Astrocyte (in vitro differentiated cells and primary cell): ENCODE results near the gene MCF2L. TPM values are rescaled to one million over a fixed set of nuclear protein-coding genes. Genes with fewer than 3 reads are reported as not detected.

Source experiments
- DNase-seq: peaks from one replicate; pipeline ENCODE4 v3.0.0-alpha.2; 2010; ENCODE audit warnings: low read depth
- FAIRE-seq: peaks from 2 replicates; lab custom pipeline; 2011; peaks lifted over from hg19 to GRCh38; lab: Jason Lieb, UNC
- H2AFZ ChIP-seq: 2 replicates; pipeline ENCODE4 v1.6.0; 2012; ENCODE audit warnings: low read depth, low read length, inconsistent platforms
- H3K27ac ChIP-seq: 2 replicates; pipeline ENCODE4 v1.5.1; 2011; ENCODE audit warnings: low read depth, low read length, inconsistent platforms
- H3K27me3 ChIP-seq: 2 replicates; pipeline ENCODE4 v1.6.0; 2011; ENCODE audit warnings: low read length, inconsistent platforms; ENCODE audit not compliant: insufficient read depth
- H3K36me3 ChIP-seq: 2 replicates; pipeline ENCODE4 v1.5.1; 2011; ENCODE audit warnings: low read length, inconsistent platforms; ENCODE audit not compliant: insufficient read depth
- H3K4me1 ChIP-seq: 2 replicates; pipeline ENCODE4 v1.5.1; 2011; ENCODE audit warnings: low read length, inconsistent platforms; ENCODE audit not compliant: insufficient read depth
- H3K4me2 ChIP-seq: 2 replicates; pipeline ENCODE4 v1.6.0; 2012; ENCODE audit warnings: low read length, inconsistent platforms
- H3K4me3 ChIP-seq: 2 replicates; pipeline ENCODE4 v1.5.1; 2011; ENCODE audit warnings: low read depth, mild to moderate bottlenecking, low read length, inconsistent platforms; ENCODE audit not compliant: insufficient read depth
- H3K79me2 ChIP-seq: 2 replicates; pipeline ENCODE4 v1.6.0; 2012; ENCODE audit warnings: mild to moderate bottlenecking, low read length, inconsistent platforms; ENCODE audit not compliant: insufficient read depth
- H3K9ac ChIP-seq: 2 replicates; pipeline ENCODE4 v1.6.0; 2012; ENCODE audit warnings: mild to moderate bottlenecking, low read length, inconsistent platforms
- H3K9me3 ChIP-seq: 2 replicates; pipeline ENCODE4 v1.5.1; 2012; ENCODE audit warnings: low read depth, mild to moderate bottlenecking, low read length, inconsistent platforms; ENCODE audit not compliant: insufficient read depth
- H4K20me1 ChIP-seq: 2 replicates; pipeline ENCODE4 v1.6.0; 2012; ENCODE audit warnings: low read length, inconsistent platforms; ENCODE audit not compliant: insufficient read depth
- H3K27ac Mint-ChIP-seq: one replicate; pipeline ENCODE4 v1.8.0; 2021; ENCODE audit warnings: mild to moderate bottlenecking, mixed read lengths; ENCODE audit not compliant: unreplicated experiment
- H3K27me3 Mint-ChIP-seq: one replicate; pipeline ENCODE4 v1.8.0; 2021; ENCODE audit warnings: low read depth, mixed read lengths; ENCODE audit not compliant: unreplicated experiment
- H3K36me3 Mint-ChIP-seq: one replicate; pipeline ENCODE4 v1.8.0; 2021; ENCODE audit warnings: low read depth, mixed read lengths; ENCODE audit not compliant: unreplicated experiment
- H3K4me1 Mint-ChIP-seq: one replicate; pipeline ENCODE4 v1.8.0; 2021; ENCODE audit warnings: low read depth, mixed read lengths; ENCODE audit not compliant: unreplicated experiment
- H3K4me3 Mint-ChIP-seq: one replicate; pipeline ENCODE4 v1.8.0; 2021; ENCODE audit warnings: mild to moderate bottlenecking, moderate library complexity, mixed read lengths; ENCODE audit not compliant: unreplicated experiment
- H3K9me3 Mint-ChIP-seq: one replicate; pipeline ENCODE4 v1.8.0; 2021; ENCODE audit warnings: mild to moderate bottlenecking, mixed read lengths; ENCODE audit not compliant: unreplicated experiment
- CTCF ChIP-seq: IDR thresholded peaks from 2 replicates; pipeline ENCODE4 v1.5.1; 2011; ENCODE audit warnings: low read depth, mild to moderate bottlenecking, inconsistent platforms, low read length, moderate library complexity; ENCODE audit not compliant: insufficient read depth
- EZH2 ChIP-seq: IDR thresholded peaks from 2 replicates; pipeline ENCODE4 v1.6.1; 2012; ENCODE audit warnings: mild to moderate bottlenecking, low read length, inconsistent platforms; ENCODE audit not compliant: insufficient read depth
- total RNA-seq: library from RNA; stranded (reverse); gene quantifications from 2 replicates; pipeline ENCODE4 v1.2.1, GENCODE V29; 2021

Gene MCF2L
- total RNA-seq, 1 donor from 2014 or later, result 3.4 TPM

GRCh38 chr13:113116871-113117271, 147.9 kb downstream of the MCF2L start:
- no peaks in the 10 kb centered on the region for H3K4me1 ChIP-seq
- no peak overlapping the region for H3K27ac Mint-ChIP-seq
- peaks cover 51% of the 10 kb centered on the region for H3K27me3 Mint-ChIP-seq
- no peak overlapping the region for H2AFZ ChIP-seq
- no peak for TF ChIP-seq CTCF
- no peak for TF ChIP-seq EZH2
- no peak overlapping the region for H3K4me3 ChIP-seq
- peaks cover 11% of the 10 kb centered on the region for H3K27me3 ChIP-seq
- no peak overlapping the region for H3K4me3 Mint-ChIP-seq
- no peak overlapping the region for H3K4me2 ChIP-seq
- H3K9me3 Mint-ChIP-seq, result no peaks in the 10 kb centered on the region
- H3K9me3 ChIP-seq, result no peaks in the 10 kb centered on the region
- H4K20me1 ChIP-seq, result no peaks in the 10 kb centered on the region
- no peaks in the 10 kb centered on the region for H3K36me3 Mint-ChIP-seq
- H3K4me1 Mint-ChIP-seq, result peaks cover 3% of the 10 kb centered on the region
- DNase-seq (no peak), FAIRE-seq (no peak)
- H3K27ac ChIP-seq, result no peak overlapping the region
- H3K9ac ChIP-seq, result no peak overlapping the region
- H3K36me3 ChIP-seq, result no peaks in the 10 kb centered on the region
- H3K79me2 ChIP-seq, result no peaks in the 10 kb centered on the region

GRCh38 chr13:113117335-113117872, 148.4 kb downstream of the MCF2L start:
- H3K27me3 Mint-ChIP-seq, result peaks cover 53% of the 10 kb centered on the region
- H3K4me1 Mint-ChIP-seq, result peaks cover 3% of the 10 kb centered on the region
- DNase-seq (no peak), FAIRE-seq (no peak)
- H3K79me2 ChIP-seq, result no peaks in the 10 kb centered on the region
- no peak overlapping the region for H2AFZ ChIP-seq
- H3K36me3 Mint-ChIP-seq, result no peaks in the 10 kb centered on the region
- H4K20me1 ChIP-seq, result no peaks in the 10 kb centered on the region
- H3K27me3 ChIP-seq, result peaks cover 11% of the 10 kb centered on the region
- no peak overlapping the region for H3K4me3 ChIP-seq
- no peak overlapping the region for H3K9ac ChIP-seq
- no peaks in the 10 kb centered on the region for H3K9me3 Mint-ChIP-seq
- no peak overlapping the region for H3K4me2 ChIP-seq
- no peak overlapping the region for H3K27ac Mint-ChIP-seq
- H3K9me3 ChIP-seq, result no peaks in the 10 kb centered on the region
- no peak overlapping the region for H3K4me3 Mint-ChIP-seq
- no peak overlapping the region for H3K27ac ChIP-seq
- no peaks in the 10 kb centered on the region for H3K4me1 ChIP-seq
- H3K36me3 ChIP-seq, result no peaks in the 10 kb centered on the region
- TF ChIP-seq EZH2 (no peak), CTCF (no peak)

- Mint-ChIP-seq H3K4me1 (peaks cover 3% of the 10 kb centered on the region), H3K36me3 (no peaks in the 10 kb centered on the region)
Observed at GRCh38 chr13:113117911-113118260, 148.9 kb downstream of the MCF2L start.

More at GRCh38 chr13:113117911-113118260, 148.9 kb downstream of the MCF2L start:
- Histone ChIP-seq H3K27ac (no peak overlapping the region), H3K4me1 (no peaks in the 10 kb centered on the region), H3K27me3 (peaks cover 10% of the 10 kb centered on the region), H3K79me2 (no peaks in the 10 kb centered on the region), H3K4me3 (no peak overlapping the region), H2AFZ (no peak overlapping the region), H3K9me3 (no peaks in the 10 kb centered on the region), H3K9ac (no peak overlapping the region), H4K20me1 (no peaks in the 10 kb centered on the region), H3K36me3 (no peaks in the 10 kb centered on the region), H3K4me2 (no peak overlapping the region)
- DNase-seq (no peak), FAIRE-seq (no peak)
- Mint-ChIP-seq H3K4me3 (no peak overlapping the region), H3K27ac (no peak overlapping the region), H3K9me3 (no peaks in the 10 kb centered on the region), H3K27me3 (peaks cover 56% of the 10 kb centered on the region)
- no peak for TF ChIP-seq EZH2
- TF ChIP-seq CTCF, result no peak
